IMR-90 (cell line): ENCODE measurements around the gene VMAC. TPM values are rescaled to one million over a fixed set of nuclear protein-coding genes. Genes with fewer than 3 reads are reported as not detected.

Source experiments
- ATAC-seq: fragments of 200-7000 bp; cut with Tn5 transposase; 2 replicates; pipeline ENCODE4 v1.9.1; 2020; ENCODE audit warnings: low read depth, mild to moderate bottlenecking, moderate library complexity
- BruUV-seq: library from RNA; stranded (reverse); fragments of 400-500 nt; replicated peaks from 2 replicates; lab custom pipeline; 2021; lab: Mats Ljungman, UMichigan
- CTCF ChIA-PET: fragments of 300-600 bp; formaldehyde crosslinking; extraction: SDS; loops from one replicate; lab custom pipeline; 2021; ENCODE audit warnings: antibody characterized with exemption; lab: Yijun Ruan, JAX
- POLR2A ChIA-PET: fragments of 300-600 bp; sonication (Branson Sonifier 250); formaldehyde crosslinking; loops from one replicate; lab custom pipeline; 2022; ENCODE audit warnings: antibody characterized with exemption; ENCODE audit not compliant: unreplicated experiment; lab: Charles Lee
- DNase-seq: peaks from one replicate; pipeline ENCODE4 v3.0.0; 2013
- H2AFZ ChIP-seq: replicated peaks from 2 replicates; pipeline ENCODE3; 2013; ENCODE audit warnings: low read length, mild to moderate bottlenecking; ENCODE audit not compliant: poor library complexity
- H2AK5ac ChIP-seq: 2 replicates; pipeline ENCODE4 v1.6.1; 2013; ENCODE audit warnings: low read depth, low read length, inconsistent platforms
- H2AK9ac ChIP-seq: replicated peaks from 2 replicates; pipeline ENCODE3; 2013; ENCODE audit warnings: mild to moderate bottlenecking, low read depth, low read length, moderate library complexity; ENCODE audit not compliant: poor library complexity
- H2BK120ac ChIP-seq: 2 replicates; pipeline ENCODE4 v1.6.1; 2013; ENCODE audit warnings: low read depth, low read length, inconsistent platforms
- H2BK15ac ChIP-seq: 3 replicates; pipeline ENCODE4 v1.6.1; 2013; ENCODE audit warnings: low read depth, low read length, inconsistent platforms
- H2BK20ac ChIP-seq: 2 replicates; pipeline ENCODE4 v1.6.1; 2013; ENCODE audit warnings: low read depth, mild to moderate bottlenecking, inconsistent platforms, low read length, moderate library complexity
- H2BK5ac ChIP-seq: 2 replicates; pipeline ENCODE4 v1.6.1; 2013; ENCODE audit warnings: mild to moderate bottlenecking, low read depth, low read length, inconsistent platforms; ENCODE audit not compliant: poor library complexity, severe bottlenecking
- H3K14ac ChIP-seq: replicated peaks from 2 replicates; pipeline ENCODE4 v1.6.1; 2013; ENCODE audit warnings: low read depth, low read length, inconsistent platforms
- H3K18ac ChIP-seq: 2 replicates; pipeline ENCODE4 v1.6.1; 2013; ENCODE audit warnings: low read depth, low read length, control low read depth
- H3K23ac ChIP-seq: 2 replicates; pipeline ENCODE4 v1.6.1; 2013; ENCODE audit warnings: low read depth, low read length, inconsistent platforms
- H3K27ac ChIP-seq: 2 replicates; pipeline ENCODE4 v1.5.1; 2013; ENCODE audit warnings: mild to moderate bottlenecking, control low read depth, low read length; ENCODE audit not compliant: insufficient read depth
- H3K27me3 ChIP-seq: 2 replicates; pipeline ENCODE4 v1.6.1; 2013; ENCODE audit warnings: low read length; ENCODE audit not compliant: control insufficient read depth, insufficient read depth
- H3K36me3 ChIP-seq: 2 replicates; pipeline ENCODE4 v1.6.1; 2013; ENCODE audit warnings: low read length, mixed read lengths; ENCODE audit not compliant: control insufficient read depth, insufficient read depth
- H3K4ac ChIP-seq: 2 replicates; pipeline ENCODE4 v1.6.1; 2013; ENCODE audit warnings: low read depth, low read length, inconsistent platforms
- H3K4me1 ChIP-seq: 2 replicates; pipeline ENCODE4 v1.6.1; 2013; ENCODE audit warnings: low read length, mixed read lengths; ENCODE audit not compliant: control insufficient read depth, insufficient read depth
- H3K4me2 ChIP-seq: 2 replicates; pipeline ENCODE4 v1.6.1; 2013; ENCODE audit warnings: low read depth, mild to moderate bottlenecking, control low read depth, low read length, moderate library complexity
- H3K4me3 ChIP-seq: 2 replicates; pipeline ENCODE4 v1.5.1; 2013; ENCODE audit warnings: low read depth, mild to moderate bottlenecking, control low read depth, low read length, moderate library complexity; ENCODE audit not compliant: insufficient read depth
- H3K56ac ChIP-seq: 2 replicates; pipeline ENCODE4 v1.6.1; 2013; ENCODE audit warnings: low read length, inconsistent platforms; ENCODE audit not compliant: insufficient read depth; ENCODE audit errors: extremely low read depth
- H3K79me1 ChIP-seq, 2 experiments: 2 replicates each; pipeline ENCODE4 v1.6.1; 2013; ENCODE audit warnings: low read length in 2 of 2, inconsistent platforms in 1 of 2, low read depth in 1 of 2
- H3K9ac ChIP-seq: 2 replicates; pipeline ENCODE4 v1.6.1; 2013; ENCODE audit warnings: low read depth, low read length, control low read depth
- H3K9me1 ChIP-seq: 2 replicates; pipeline ENCODE4 v1.6.1; 2013; ENCODE audit warnings: low read length, inconsistent platforms; ENCODE audit not compliant: insufficient read depth
- H3K9me3 ChIP-seq: 2 replicates; pipeline ENCODE4 v1.6.1; 2013; ENCODE audit warnings: low read length; ENCODE audit not compliant: control insufficient read depth, insufficient read depth
- H4K20me1 ChIP-seq: 2 replicates; pipeline ENCODE4 v1.6.1; 2013; ENCODE audit warnings: low read length, inconsistent platforms; ENCODE audit not compliant: insufficient read depth
- H4K5ac ChIP-seq: 2 replicates; pipeline ENCODE4 v1.6.1; 2013; ENCODE audit warnings: mild to moderate bottlenecking, low read depth, low read length, control low read depth
- H4K8ac ChIP-seq, 2 experiments: 2 replicates each; pipeline ENCODE4 v1.6.1; 2013; ENCODE audit warnings: low read depth in 2 of 2, low read length in 2 of 2, control low read depth in 1 of 2, inconsistent platforms in 1 of 2
- H4K91ac ChIP-seq: 2 replicates; pipeline ENCODE4 v1.6.1; 2013; ENCODE audit warnings: low read depth, low read length, inconsistent platforms; ENCODE audit not compliant: insufficient read depth
- BHLHE40 ChIP-seq: fragments of 150-350 bp; IDR thresholded peaks from 2 replicates; pipeline ENCODE4 v1.6.1; 2016; ENCODE audit warnings: mild to moderate bottlenecking, low read depth, low read length
- CEBPB ChIP-seq: IDR thresholded peaks from 2 replicates; pipeline ENCODE4 v1.6.1; 2012; ENCODE audit warnings: low read depth, low read length, improper control_type of control experiment
- CHD1 ChIP-seq: IDR thresholded peaks from 2 replicates; pipeline ENCODE4 v1.6.1; 2012; ENCODE audit warnings: low read depth, low read length, improper control_type of control experiment
- CTCF ChIP-seq: conservative IDR thresholded peaks from 2 replicates; pipeline ENCODE4 v1.5.1; 2012; ENCODE audit warnings: mild to moderate bottlenecking, low read depth, low read length, improper control_type of control experiment
- FOS ChIP-seq: fragments of 150-350 bp; IDR thresholded peaks from 2 replicates; pipeline ENCODE4 v1.6.1; 2016; ENCODE audit warnings: low read depth, low read length
- MAFK ChIP-seq: IDR thresholded peaks from 2 replicates; pipeline ENCODE4 v1.6.1; 2012; ENCODE audit warnings: low read depth, low read length, improper control_type of control experiment
- MAZ ChIP-seq: IDR thresholded peaks from 2 replicates; pipeline ENCODE4 v1.6.1; 2012; ENCODE audit warnings: low read depth, mild to moderate bottlenecking, low read length, improper control_type of control experiment, moderate library complexity, borderline replicate concordance
- MXI1 ChIP-seq: IDR thresholded peaks from 2 replicates; pipeline ENCODE4 v1.6.1; 2012; ENCODE audit warnings: low read depth, mild to moderate bottlenecking, low read length, moderate library complexity, borderline replicate concordance
- NFE2L2 ChIP-seq: fragments of 150-350 bp; IDR thresholded peaks from 2 replicates; pipeline ENCODE4 v1.6.1; 2016; ENCODE audit warnings: low read depth, mild to moderate bottlenecking, low read length
- POLR2A ChIP-seq: IDR thresholded peaks from 2 replicates; pipeline ENCODE4 v1.6.1; 2012; ENCODE audit warnings: mild to moderate bottlenecking, low read depth, low read length
- RAD21 ChIP-seq: IDR thresholded peaks from 2 replicates; pipeline ENCODE4 v1.6.1; 2012; ENCODE audit warnings: low read length, improper control_type of control experiment
- RCOR1 ChIP-seq: IDR thresholded peaks from 2 replicates; pipeline ENCODE4 v1.6.1; 2012; ENCODE audit warnings: mild to moderate bottlenecking, low read length, improper control_type of control experiment; ENCODE audit not compliant: insufficient replicate concordance
- RFX5 ChIP-seq: IDR thresholded peaks from 2 replicates; pipeline ENCODE4 v1.8.0; 2012; ENCODE audit warnings: low read depth, mild to moderate bottlenecking, low read length, moderate library complexity
- SMC3 ChIP-seq: fragments of 150-350 bp; IDR thresholded peaks from 2 replicates; pipeline ENCODE4 v1.6.1; 2016; ENCODE audit warnings: low read depth, mild to moderate bottlenecking, antibody characterized with exemption, low read length, moderate library complexity
- USF2 ChIP-seq: fragments of 150-350 bp; IDR thresholded peaks from 2 replicates; pipeline ENCODE4 v1.6.1; 2017; ENCODE audit warnings: mild to moderate bottlenecking, antibody characterized with exemption, low read length, low read depth
- WGBS, 2 experiments: methylation state at CpG; one replicate each; pipeline versions ENCODE4 v1.1.5 to v1.1.7; 2013; ENCODE audit warnings: missing lambda C conversion rate in 2 of 2; ENCODE audit not compliant: insufficient read length in 1 of 2; ENCODE audit errors: extremely low coverage in 2 of 2; 5-methylcytosine and 5-hydroxymethylcytosine counted together
- dilution Hi-C: fragments of 300-500 bp; cut with HindIII; formaldehyde crosslinking; loops from one replicate; pipeline ENCODE4 v1.14.3; 2018; ENCODE audit warnings: low sequenced_read_pairs; ENCODE audit not compliant: unreplicated experiment
- in situ Hi-C: fragments of 300-500 bp; cut with MboI; formaldehyde crosslinking; loops from 3 replicates; pipeline ENCODE4 v1.14.3; 2019; ENCODE audit warnings: low sequenced_read_pairs, inconsistent platforms, mixed read lengths
- intact Hi-C: fragments of 100-400 bp; cut with micrococcal nuclease; formaldehyde crosslinking; loops from 2 replicates; pipeline ENCODE4 v1.10.0; 2022
- polyA plus RNA-seq, 3 experiments: library from polyadenylated mRNA; depleted of rRNA; stranded (reverse); fragments of >200 nt; gene quantifications; 2 replicates each; pipeline ENCODE4 v1.2.3, GENCODE V29; 2012; ENCODE audit warnings: low replicate concordance in 1 of 3
- total RNA-seq: library from RNA; depleted of rRNA; stranded (reverse); fragments of >200 nt; gene quantifications from 2 replicates; pipeline ENCODE4 v1.2.3, GENCODE V29; 2012

Gene VMAC
- total and polyA plus RNA-seq, 2 of the 4 experiments (the other 2 are of a cell fraction) = 1.4 to 3.1 TPM

GRCh38 chr19:5947435-5947834 is 42.8 kb downstream of the VMAC start:
- peak; percentile 38 for ATAC-seq
- Histone ChIP-seq H3K4ac (peak overlapping the region; percentile 58), H3K27me3 (no peaks in the 10 kb centered on the region), H4K8ac (peak overlapping the region in 1 of 2 experiments; percentile 51; a peak in 2 of 4 replicates), H2AK9ac (peak overlapping the region; percentile 39), H4K20me1 (peaks cover 67% of the 10 kb centered on the region), H3K4me1 (peaks cover 51% of the 10 kb centered on the region), H3K23ac (0 out of 2 replicates have a peak overlapping the region, but pooled peaks have one; percentile 41), H2BK15ac (no peak overlapping the region), H2AK5ac (peak overlapping the region; percentile 66), H3K9ac (peak overlapping the region; percentile 42), H3K36me3 (peaks cover 22% of the 10 kb centered on the region), H3K14ac (peak overlapping the region; percentile 78), H2AFZ (peak overlapping the region; percentile 23), H4K91ac (peak overlapping the region; percentile 23; the same call in 1 of the 2 replicates), H3K56ac (no peak overlapping the region), H3K9me3 (no peaks in the 10 kb centered on the region), H3K27ac (peak overlapping the region; percentile 72; the same call in 1 of the 2 replicates), H2BK20ac (peak overlapping the region; percentile 36; the same call in 1 of the 2 replicates), H3K9me1 (peaks cover 42% of the 10 kb centered on the region), H3K18ac (peak overlapping the region; percentile 2; the same call in 1 of the 2 replicates), H3K4me3 (no peak overlapping the region), H3K4me2 (peak overlapping the region; percentile 32; the same call in 1 of the 2 replicates), H3K79me1 (peaks cover 40 to 97% of the 10 kb centered on the region in 2 experiments), H2BK5ac (peak overlapping the region; percentile 19), H2BK120ac (peak overlapping the region; percentile 12; the same call in 1 of the 2 replicates), H4K5ac (peak overlapping the region; percentile 24)
- in situ Hi-C loops (no loop called here), dilution Hi-C loops (no loop called here), intact Hi-C loops (no loop called here)
- POLR2A ChIA-PET = interaction anchor here (0.6 kb wide), 1 partner anchor 13 kb away, joined by 5 read pairs; no protein-coding TSS in a partner anchor
- WGBS, 2 experiments = 20% methylated on average over 1 of the region's 13 CpGs; no CpG with 5 or more reads in 1 of the 2 experiments
- CTCF ChIA-PET = interaction anchor here (0.6 to 1.2 kb wide), 3 partner anchors 20 to 144 kb away, joined by 3 to 4 read pairs (median 3); no protein-coding TSS in a partner anchor
- no TSS peak for BruUV-seq
- peak; percentile 67 for DNase-seq
- TF ChIP-seq MAZ = 0 out of 2 replicates have a peak, but pooled peaks have one; percentile 30
- no peak for TF ChIP-seq POLR2A
- TF ChIP-seq CTCF = no peak
- TF ChIP-seq RFX5 = no peak
- TF ChIP-seq MXI1 = no peak
- TF ChIP-seq BHLHE40 = no peak
- peak; percentile 52; the same call in 1 of the 2 replicates for TF ChIP-seq USF2
- no peak for TF ChIP-seq RCOR1
- no peak for TF ChIP-seq RAD21
- no peak for TF ChIP-seq FOS
- TF ChIP-seq CEBPB = peak; percentile 42
- TF ChIP-seq CHD1 = no peak
- TF ChIP-seq SMC3 = no peak
- TF ChIP-seq MAFK = peak; percentile 70
- no peak for TF ChIP-seq NFE2L2
